T-cell (primary cell): ENCODE results near the gene TBXA2R. TPM values are rescaled to one million over a fixed set of nuclear protein-coding genes. Genes with fewer than 3 reads are reported as not detected.

Source experiments
- ATAC-seq, 4 experiments: fragments of 200-7000 bp in 3 of 4; fragments of 150-1000 bp in 1 of 4; cut with Tn5 transposase; replicated peaks in 1 of 4; 1 replicate in 3 of 4; 2 replicates in 1 of 4; pipeline ENCODE4 v1.10.0; 2021; ENCODE audit warnings: moderate library complexity in 3 of 4, mild to moderate bottlenecking in 2 of 4, moderate number of reproducible peaks in 1 of 4
- CTCF ChIA-PET, 2 donors: fragments of 300-600 bp; sonication (Branson Sonifier 250); formaldehyde crosslinking; loops; one replicate each; lab custom pipeline; 2022; ENCODE audit warnings: antibody characterized with exemption in 2 of 2; lab: Charles Lee
- POLR2A ChIA-PET, 2 donors: fragments of 300-600 bp; sonication (Branson Sonifier 250); formaldehyde crosslinking; loops; one replicate each; lab custom pipeline; 2022; ENCODE audit warnings: antibody characterized with exemption in 2 of 2; lab: Charles Lee
- DNase-seq, 35 experiments: peaks; one replicate each; pipeline versions ENCODE4 v3.0.0 to v3.0.0-alpha.2; 2013 to 2023
- H3K27ac ChIP-seq: one replicate; pipeline ENCODE4 v1.5.1; 2013; ENCODE audit warnings: low read length
- H3K27me3 ChIP-seq, 2 experiments: replicated peaks in 1 of 2; 1 replicate in 1 of 2; 2 replicates in 1 of 2; pipeline versions ENCODE4 v1.6.1 to v1.7.0; 2013; ENCODE audit warnings: low read length in 1 of 2, mixed read lengths in 1 of 2; ENCODE audit not compliant: control insufficient read depth in 2 of 2, insufficient read depth in 2 of 2; ENCODE audit errors: extremely low read depth in 1 of 2
- H3K36me3 ChIP-seq, 2 donors: 1 replicate in 1 of 2; 2 replicates in 1 of 2; pipeline versions ENCODE4 v1.6.1 to v1.7.0; 2013; ENCODE audit warnings: low read length in 1 of 2; ENCODE audit not compliant: control insufficient read depth in 2 of 2, insufficient read depth in 1 of 2; ENCODE audit errors: extremely low read depth in 1 of 2
- H3K4me1 ChIP-seq, 2 experiments: 1 replicate in 1 of 2; 2 replicates in 1 of 2; pipeline versions ENCODE4 v1.6.1 to v1.7.0; 2013; ENCODE audit warnings: low read length in 2 of 2, mixed read lengths in 1 of 2; ENCODE audit not compliant: insufficient read depth in 2 of 2, control insufficient read depth in 1 of 2; ENCODE audit errors: extremely low read depth in 1 of 2
- H3K4me3 ChIP-seq, 2 donors: 1 replicate in 1 of 2; 2 replicates in 1 of 2; pipeline versions ENCODE4 v1.5.1 to v1.7.0; 2013; ENCODE audit warnings: mild to moderate bottlenecking in 2 of 2, low read length in 1 of 2, moderate library complexity in 1 of 2; ENCODE audit not compliant: control insufficient read depth in 1 of 2; ENCODE audit errors: extremely low read depth in 1 of 2
- H3K9me3 ChIP-seq: 2 replicates; pipeline ENCODE4 v1.7.0; 2013
- H3K27ac Mint-ChIP-seq, 2 donors: one replicate each; pipeline ENCODE4 v1.8.0; 2020 to 2021; ENCODE audit warnings: mild to moderate bottlenecking in 2 of 2, mixed read lengths in 2 of 2
- H3K27me3 Mint-ChIP-seq, 2 donors: one replicate each; pipeline ENCODE4 v1.8.0; 2021 to 2022; ENCODE audit warnings: mixed read lengths in 2 of 2
- H3K36me3 Mint-ChIP-seq: one replicate; pipeline ENCODE4 v1.8.0; 2021; ENCODE audit warnings: mixed read lengths
- H3K4me1 Mint-ChIP-seq, 3 donors: one replicate each; pipeline ENCODE4 v1.8.0; 2020 to 2022; ENCODE audit warnings: mixed read lengths in 3 of 3, mild to moderate bottlenecking in 1 of 3
- H3K4me3 Mint-ChIP-seq, 3 donors: one replicate each; pipeline ENCODE4 v1.8.0; 2020 to 2022; ENCODE audit warnings: mild to moderate bottlenecking in 3 of 3, mixed read lengths in 3 of 3, moderate library complexity in 3 of 3
- H3K9me3 Mint-ChIP-seq, 3 donors: one replicate each; pipeline ENCODE4 v1.8.0; 2020 to 2022; ENCODE audit warnings: mixed read lengths in 3 of 3
- WGBS: methylation state at CpG from one replicate; pipeline ENCODE4 v1.1.5; 2013; ENCODE audit warnings: missing lambda C conversion rate; ENCODE audit not compliant: insufficient coverage; 5-methylcytosine and 5-hydroxymethylcytosine counted together
- total RNA-seq, 35 experiments: library from RNA in 6 of 35; stranded (reverse) in 6 of 35; fragments of 120-200 nt in 1 of 35; gene quantifications; one replicate each; pipeline versions ENCODE4 v1.2.1 to v1.2.4 and lab custom pipeline; 2013 to 2026

The TBXA2R gene
- total RNA-seq, 5 donors from 2014 or later (not counting 1 experiment from before 2014, with no cell fraction given), result 2.4 to 11.2 (median 7.1) TPM

DNA sequence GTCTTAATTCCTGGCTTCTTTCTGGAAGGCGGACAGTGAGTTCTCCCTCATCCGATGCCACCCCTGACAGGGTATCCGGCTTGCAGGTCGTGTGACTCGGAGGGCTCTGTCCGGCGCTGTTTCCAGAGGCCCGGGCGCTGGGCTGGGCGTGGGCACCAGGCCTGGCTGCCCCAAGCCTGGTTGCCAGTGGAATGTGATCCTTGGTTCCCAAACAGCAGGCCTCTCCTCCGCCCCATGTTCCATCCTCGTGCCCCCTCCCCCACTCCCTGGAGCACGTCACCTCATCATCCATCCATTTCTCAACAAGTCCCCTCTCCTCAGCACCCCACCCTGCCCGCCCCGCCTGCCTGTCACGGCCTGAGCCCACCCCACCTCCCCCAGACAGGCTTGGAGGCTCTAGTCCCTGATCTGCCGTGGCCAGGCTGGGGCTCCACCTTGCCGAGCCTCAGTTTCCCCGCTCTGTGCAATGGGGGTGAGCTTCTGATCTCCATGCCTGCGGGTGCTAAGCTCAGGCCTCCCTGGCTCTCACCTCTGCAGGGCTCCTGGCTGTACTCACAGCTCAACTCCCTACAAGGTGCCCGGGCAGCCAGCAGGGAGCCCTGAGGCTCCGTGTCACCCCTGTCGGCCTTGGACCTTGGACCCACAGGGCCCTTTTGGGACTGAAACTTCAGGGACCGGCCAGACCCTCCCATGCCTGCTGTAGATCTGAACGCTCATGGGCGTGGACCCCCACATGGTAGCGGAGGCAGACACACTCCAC, 2.3 kb downstream of the TBXA2R start:
- H3K36me3 ChIP-seq, result no peaks in the 10 kb centered on the region
- Mint-ChIP-seq H3K36me3 (no peaks in the 10 kb centered on the region), H3K27me3 (no peaks in the 10 kb centered on the region), H3K9me3 (no peaks in the 10 kb centered on the region), H3K4me1 (peaks cover 8 to 13% (median 12%) of the 10 kb centered on the region in 3 donors), H3K27ac (no peak overlapping the region), H3K4me3 (peak overlapping the region in 1 of 3 donors; percentile 21)
- peak overlapping the region; percentile 23 for H3K27ac ChIP-seq
- 58% methylated on average over 17 of the region's 27 CpGs for WGBS
- POLR2A ChIA-PET, result interaction anchor here in 1 of 2 donors (0.5 kb wide), 1 partner anchor 165 kb away, joined by 3 read pairs; no protein-coding TSS in a partner anchor
- peak overlapping the region; percentile 34 to 38 for H3K4me3 ChIP-seq
- CTCF ChIA-PET, result interaction anchor here in 1 of 2 donors (0.5 kb wide), 1 partner anchor 20 kb away, joined by 7 read pairs; no protein-coding TSS in a partner anchor
- DNase-seq, result no peak
- peak in 2 of 4 experiments; percentile 31 to 35 for ATAC-seq
- H3K9me3 ChIP-seq, result no peaks in the 10 kb centered on the region
- peaks cover 10 to 56% of the 10 kb centered on the region in 2 experiments for H3K4me1 ChIP-seq
- H3K27me3 ChIP-seq, result peaks cover 0 to 39% of the 10 kb centered on the region in 2 experiments

DNA sequence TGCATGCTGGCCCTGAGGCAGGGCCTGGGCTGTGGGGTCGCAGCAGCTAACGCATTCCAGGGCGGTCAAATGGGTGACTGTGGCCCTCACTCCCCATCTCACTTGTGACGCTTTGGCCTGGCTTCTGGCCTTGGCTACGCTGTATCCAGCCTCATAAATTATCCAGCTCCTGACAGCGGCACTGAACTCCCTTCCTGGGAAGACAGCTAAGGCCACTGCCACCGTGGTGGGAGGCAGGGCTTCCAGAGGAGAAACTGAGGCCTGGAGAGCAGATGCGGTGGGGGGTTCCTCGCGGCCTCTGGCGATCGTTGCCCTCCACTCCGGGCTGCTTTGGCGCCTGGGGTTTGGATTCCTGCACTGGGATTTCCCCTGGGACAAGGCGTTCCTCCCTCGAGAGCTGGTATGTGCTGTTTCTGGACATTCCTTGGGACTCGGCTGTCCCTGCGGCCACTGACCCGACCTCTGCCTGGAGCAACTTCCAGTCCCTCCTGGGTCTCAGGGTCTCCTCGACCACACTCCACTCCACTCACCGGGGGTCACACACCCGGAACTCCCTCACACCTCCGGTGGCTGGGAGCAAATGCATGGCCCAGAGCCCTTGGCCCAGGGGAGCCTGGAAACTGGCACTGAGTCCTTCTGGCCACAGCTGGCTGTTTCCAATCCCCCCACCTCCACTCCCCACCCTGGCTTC, 3.4 kb downstream of the TBXA2R start:
- ChIA-PET POLR2A (no interaction called here), CTCF (no interaction called here)
- WGBS, result 91% methylated on average over 23 of the region's 23 CpGs
- Histone ChIP-seq H3K27ac (no peak overlapping the region), H3K9me3 (no peaks in the 10 kb centered on the region), H3K4me3 (no peak overlapping the region), H3K4me1 (peaks cover 10 to 46% of the 10 kb centered on the region in 2 experiments), H3K27me3 (peaks cover 0 to 39% of the 10 kb centered on the region in 2 experiments), H3K36me3 (no peaks in the 10 kb centered on the region)
- ATAC-seq (no peak), DNase-seq (no peak)
- Mint-ChIP-seq H3K36me3 (no peaks in the 10 kb centered on the region), H3K9me3 (no peaks in the 10 kb centered on the region), H3K4me3 (no peak overlapping the region), H3K4me1 (peaks cover 6 to 10% (median 10%) of the 10 kb centered on the region in 3 donors), H3K27me3 (no peaks in the 10 kb centered on the region), H3K27ac (no peak overlapping the region)

DNA sequence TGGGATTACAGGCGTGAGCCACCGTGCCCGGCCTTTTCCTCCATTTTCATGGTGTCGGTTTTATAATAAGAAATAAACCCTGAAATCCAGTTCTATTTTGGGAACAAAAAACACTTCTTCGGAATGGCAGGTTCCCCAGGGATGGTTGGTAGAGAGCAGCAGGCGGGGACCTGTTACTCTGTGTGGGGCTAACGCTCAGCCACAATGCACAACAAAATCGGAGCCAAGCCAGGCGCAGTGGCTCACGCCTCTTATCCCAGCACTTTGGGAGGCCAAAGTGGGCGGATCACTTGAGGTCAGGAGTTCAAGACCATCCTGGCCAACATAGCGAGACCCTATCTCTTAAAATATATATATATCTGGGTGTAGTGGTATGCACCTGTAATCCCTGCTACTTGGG, 5.7 kb downstream of the TBXA2R start:
- Histone ChIP-seq H3K4me3 (no peak overlapping the region), H3K9me3 (no peaks in the 10 kb centered on the region), H3K27ac (no peak overlapping the region), H3K4me1 (peaks cover 10 to 23% of the 10 kb centered on the region in 2 experiments), H3K27me3 (peaks cover 0 to 22% of the 10 kb centered on the region in 2 experiments), H3K36me3 (no peaks in the 10 kb centered on the region)
- WGBS, result 85% methylated on average over 4 of the region's 12 CpGs
- Mint-ChIP-seq H3K36me3 (no peaks in the 10 kb centered on the region), H3K27ac (no peak overlapping the region), H3K9me3 (no peaks in the 10 kb centered on the region), H3K4me3 (no peak overlapping the region), H3K27me3 (no peaks in the 10 kb centered on the region), H3K4me1 (no peaks in the 10 kb centered on the region)
- POLR2A ChIA-PET, result no interaction called here
- CTCF ChIA-PET, result interaction anchor here in 1 of 2 donors (0.7 kb wide), 1 partner anchor 385 kb away, joined by 3 read pairs; no protein-coding TSS in a partner anchor
- no peak for DNase-seq
- ATAC-seq, result no peak

DNA sequence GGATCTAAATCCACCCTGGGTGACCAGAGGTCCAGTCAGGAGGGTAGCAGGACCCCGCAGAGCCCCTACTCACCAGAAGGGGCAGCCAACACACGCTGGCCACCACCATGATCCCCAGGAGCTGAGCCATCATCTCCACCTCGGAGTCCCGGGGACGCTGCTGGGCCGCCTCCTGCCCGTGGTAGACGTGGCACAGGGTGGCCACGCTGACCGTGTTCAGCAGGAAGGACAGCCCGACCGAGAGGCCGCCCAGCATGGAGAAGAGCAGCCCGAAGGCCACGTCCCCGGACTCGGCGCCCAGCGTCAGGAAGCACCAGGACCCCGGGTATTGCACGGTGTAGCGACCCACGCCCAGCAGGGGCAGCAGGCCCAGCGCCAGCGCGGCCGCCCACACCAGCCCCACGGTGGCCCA, 6.9 kb downstream of the TBXA2R start:
- Mint-ChIP-seq H3K4me3 (no peak overlapping the region), H3K36me3 (no peaks in the 10 kb centered on the region), H3K27me3 (no peaks in the 10 kb centered on the region), H3K4me1 (no peaks in the 10 kb centered on the region), H3K27ac (no peak overlapping the region), H3K9me3 (no peaks in the 10 kb centered on the region)
- Histone ChIP-seq H3K27ac (no peak overlapping the region), H3K4me1 (peaks cover 2 to 12% of the 10 kb centered on the region in 2 experiments), H3K4me3 (no peak overlapping the region), H3K9me3 (no peaks in the 10 kb centered on the region), H3K27me3 (peaks cover 0 to 14% of the 10 kb centered on the region in 2 experiments), H3K36me3 (no peaks in the 10 kb centered on the region)
- WGBS, result 95% methylated on average over 28 of the region's 28 CpGs
- ChIA-PET POLR2A (no interaction called here), CTCF (interaction anchor here in 1 of 2 donors (0.7 kb wide), 1 partner anchor 107 kb away, joined by 3 read pairs; no protein-coding TSS in a partner anchor)
- DNase-seq (no peak), ATAC-seq (no peak)

DNA sequence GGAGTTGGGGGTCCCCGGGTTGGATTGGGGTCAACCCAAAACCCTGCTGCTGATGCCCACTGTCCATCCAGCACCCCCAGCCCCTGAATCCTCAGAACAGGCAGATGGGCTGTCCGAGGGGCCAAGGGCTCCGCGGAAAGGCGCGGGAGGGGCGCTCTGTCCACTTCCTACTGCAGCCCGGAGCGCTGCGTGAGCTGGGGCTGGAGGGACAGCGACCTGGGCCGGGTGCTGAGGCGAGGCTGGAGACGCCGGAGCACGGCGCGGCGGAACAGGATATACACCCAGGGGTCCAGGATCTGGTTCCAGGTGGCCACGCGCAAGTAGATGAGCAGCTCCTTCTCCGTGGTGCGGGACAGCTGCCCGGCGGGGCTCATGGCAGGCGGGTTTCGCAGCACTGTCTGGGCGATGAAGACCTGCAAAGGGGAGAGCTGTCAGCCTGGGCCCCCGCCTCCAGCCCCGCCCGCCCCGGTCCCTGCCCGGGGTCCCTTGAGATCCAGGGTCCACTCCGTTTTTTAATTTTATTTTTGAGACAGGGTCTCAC, 11.1 kb downstream of the TBXA2R start:
- H3K9me3 Mint-ChIP-seq, result no peaks in the 10 kb centered on the region
- ATAC-seq (no peak), DNase-seq (no peak)
- 92% methylated on average over 25 of the region's 34 CpGs for WGBS
- Histone ChIP-seq H3K9me3 (no peaks in the 10 kb centered on the region), H3K4me1 (no peaks in the 10 kb centered on the region), H3K4me3 (no peak overlapping the region), H3K27me3 (peaks cover 0 to 5% of the 10 kb centered on the region in 2 experiments), H3K36me3 (no peaks in the 10 kb centered on the region), H3K27ac (no peak overlapping the region)
- no peaks in the 10 kb centered on the region for H3K4me1 Mint-ChIP-seq
- H3K4me3 Mint-ChIP-seq, result no peak overlapping the region
- ChIA-PET CTCF (no interaction called here), POLR2A (no interaction called here)
- H3K36me3 Mint-ChIP-seq, result no peaks in the 10 kb centered on the region
- peaks cover 0 to 2% of the 10 kb centered on the region in 2 donors for H3K27me3 Mint-ChIP-seq
- no peak overlapping the region for H3K27ac Mint-ChIP-seq

DNA sequence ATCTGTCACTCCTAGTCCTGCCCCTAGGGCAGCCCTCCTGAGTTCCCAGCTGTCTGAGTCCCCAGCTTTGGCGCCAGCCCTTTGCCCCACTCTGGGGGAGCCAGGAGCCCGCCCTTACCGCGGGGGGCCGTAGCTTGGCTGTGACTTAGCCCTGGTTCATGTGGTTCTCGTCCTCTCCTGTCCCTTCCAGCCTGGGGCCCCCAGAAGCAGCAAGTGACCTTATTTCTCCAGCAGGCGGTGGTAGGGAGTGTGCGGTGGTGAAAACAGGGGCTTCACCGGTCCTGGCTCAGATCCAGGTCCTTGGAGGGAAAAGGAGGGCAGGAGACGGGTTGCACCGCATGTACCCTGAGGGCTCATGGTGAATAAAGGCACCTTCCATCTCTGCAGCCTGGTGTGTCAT, 13.5 kb downstream of the TBXA2R start:
- ChIA-PET POLR2A (no interaction called here), CTCF (no interaction called here)
- H3K9me3 ChIP-seq, result no peaks in the 10 kb centered on the region
- no peak for ATAC-seq
- H3K27me3 ChIP-seq, result peaks cover 0 to 5% of the 10 kb centered on the region in 2 experiments
- H3K36me3 Mint-ChIP-seq, result no peaks in the 10 kb centered on the region
- H3K4me3 ChIP-seq, result no peak overlapping the region
- no peaks in the 10 kb centered on the region for H3K4me1 ChIP-seq
- H3K27ac Mint-ChIP-seq, result no peak overlapping the region
- no peak overlapping the region for H3K27ac ChIP-seq
- H3K4me3 Mint-ChIP-seq, result no peak overlapping the region
- no peaks in the 10 kb centered on the region for H3K36me3 ChIP-seq
- H3K27me3 Mint-ChIP-seq, result peaks cover 0 to 2% of the 10 kb centered on the region in 2 donors
- DNase-seq, result no peak
- H3K9me3 Mint-ChIP-seq, result no peaks in the 10 kb centered on the region
- WGBS, result 70% methylated on average over 10 of the region's 11 CpGs
- H3K4me1 Mint-ChIP-seq, result no peaks in the 10 kb centered on the region
